Lung (tissue), 12 donors: ENCODE results near the gene ARL5A. TPM values are rescaled to one million over a fixed set of nuclear protein-coding genes. Genes with fewer than 3 reads are reported as not detected.

Experiments used
- ATAC-seq: fragments of 200-7000 bp; cut with Tn5 transposase; one replicate; pipeline ENCODE4 v1.9.1; 2020; ENCODE audit warnings: moderate number of reproducible peaks; ENCODE audit not compliant: insufficient read depth, low FRiP score
- DNase-seq, 3 donors: peaks; one replicate each; pipeline ENCODE4 v3.0.0-alpha.2; 2013 to 2017
- H3K27ac ChIP-seq, 2 donors: one replicate each; pipeline ENCODE4 v1.5.1; 2013; ENCODE audit warnings: mild to moderate bottlenecking in 2 of 2, moderate library complexity in 2 of 2, control low read depth in 1 of 2, inconsistent platforms in 1 of 2, low read depth in 1 of 2, low read length in 1 of 2
- H3K27me3 ChIP-seq, 3 donors: one replicate each; pipeline ENCODE4 v1.5.1; 2013; ENCODE audit warnings: low read length in 2 of 3; ENCODE audit not compliant: control insufficient read depth in 3 of 3, insufficient read depth in 3 of 3
- H3K36me3 ChIP-seq, 4 donors: one replicate each; pipeline ENCODE4 v1.5.1; 2013; ENCODE audit warnings: low read length in 4 of 4, mild to moderate bottlenecking in 1 of 4, moderate library complexity in 1 of 4; ENCODE audit not compliant: control insufficient read depth in 4 of 4, insufficient read depth in 4 of 4
- H3K4me1 ChIP-seq, 5 donors: one replicate each; pipeline ENCODE4 v1.5.1; 2013; ENCODE audit warnings: low read length in 5 of 5, mild to moderate bottlenecking in 2 of 5, moderate library complexity in 1 of 5; ENCODE audit not compliant: control insufficient read depth in 5 of 5, insufficient read depth in 5 of 5
- H3K4me3 ChIP-seq: one replicate; pipeline ENCODE4 v1.5.1; 2013; ENCODE audit warnings: mild to moderate bottlenecking, control low read depth, moderate library complexity
- H3K9ac ChIP-seq, 2 donors: one replicate each; pipeline ENCODE4 v1.5.1; 2013; ENCODE audit warnings: low read length in 2 of 2, control low read depth in 1 of 2; ENCODE audit not compliant: insufficient read depth in 1 of 2
- H3K9me3 ChIP-seq, 4 donors: one replicate each; pipeline ENCODE4 v1.5.1; 2013; ENCODE audit warnings: low read length in 3 of 4, mild to moderate bottlenecking in 1 of 4, moderate library complexity in 1 of 4; ENCODE audit not compliant: control insufficient read depth in 4 of 4, insufficient read depth in 3 of 4
- CTCF ChIP-seq: IDR thresholded peaks from 2 replicates; pipeline ENCODE4 v1.5.1; 2012; ENCODE audit warnings: mild to moderate bottlenecking; ENCODE audit errors: control extremely low read depth, extremely low read depth
- WGBS, 2 donors: extraction: QIAGEN DNeasy Blood & Tissue Kit; methylation state at CpG; one replicate each; pipeline ENCODE4 v1.1.7; 2013; 5-methylcytosine and 5-hydroxymethylcytosine counted together
- polyA plus RNA-seq, 2 donors: library from polyadenylated mRNA; stranded (reverse); fragments of 200-250 nt; gene quantifications; one replicate each; pipeline ENCODE4 v1.2.1, GENCODE V29; 2013
- total RNA-seq, 2 donors: library from RNA; depleted of rRNA in 1 of 2; stranded (reverse); fragments of >200 nt in 1 of 2; gene quantifications; one replicate each; pipeline ENCODE4 v1.2.1, GENCODE V29; 2014 to 2021
- donor health status: control.
- donor health status: control.
- donor health status: Bipolar disorder and iron deficiency.
- donor health status: healthy.
- donor health status: DM: yes; HTN: yes; CAD: no.

The ARL5A gene
- total and polyA plus RNA-seq, 4 donors = 11.3 to 107 (median 34.0) TPM

GRCh38 chr2:151827564-151828142 is 568 bp downstream of the ARL5A start:
- H3K4me3 ChIP-seq = peak overlapping the region; percentile 75
- H3K9ac ChIP-seq = peak overlapping the region; percentile 46 to 83
- no peak for TF ChIP-seq CTCF
- DNase-seq (peak; percentile 30 to 52 (median 44)), ATAC-seq (peak; percentile 7)
- H3K27me3 ChIP-seq = no peaks in the 10 kb centered on the region
- WGBS, 2 donors = 0 to 1% methylated on average over 37 to 38 of the region's 38 CpGs
- peak overlapping the region; percentile 88 to 96 for H3K27ac ChIP-seq
- no peaks in the 10 kb centered on the region for H3K36me3 ChIP-seq
- H3K4me1 ChIP-seq = peaks cover 5 to 25% (median 12%) of the 10 kb centered on the region in 5 donors
- H3K9me3 ChIP-seq = no peaks in the 10 kb centered on the region

GRCh38 chr2:151826737-151827157 is 1.5 kb downstream of the ARL5A start:
- TF ChIP-seq CTCF = no peak
- Histone ChIP-seq H3K27ac (peak overlapping the region in 1 of 2 donors; percentile 29), H3K9me3 (no peaks in the 10 kb centered on the region), H3K4me3 (no peak overlapping the region), H3K36me3 (no peaks in the 10 kb centered on the region), H3K9ac (peak overlapping the region; percentile 46 to 83), H3K4me1 (peaks cover 5 to 25% (median 12%) of the 10 kb centered on the region in 5 donors), H3K27me3 (no peaks in the 10 kb centered on the region)
- no peak for ATAC-seq
- peak in 2 of 3 donors; percentile 35 to 36 for DNase-seq
- WGBS, 2 donors = 27 to 36% methylated on average over 6 of the region's 6 CpGs

- Histone ChIP-seq H3K4me1 (peaks cover 5 to 25% (median 12%) of the 10 kb centered on the region in 5 donors), H3K27me3 (no peaks in the 10 kb centered on the region), H3K9ac (no peak overlapping the region), H3K9me3 (no peaks in the 10 kb centered on the region), H3K4me3 (no peak overlapping the region), H3K36me3 (no peaks in the 10 kb centered on the region), H3K27ac (no peak overlapping the region)
- ATAC-seq (no peak), DNase-seq (peak in 2 of 3 donors; percentile 17)
- WGBS, 2 donors = 61 to 84% methylated on average over 2 of the region's 2 CpGs
- no peak for TF ChIP-seq CTCF
Observed at GRCh38 chr2:151824886-151825285, 3.3 kb downstream of the ARL5A start.
